ENCODE data around the gene ENTREP3.
"Not testable (repeated sequence)": the region's sequence is repeated elsewhere in the genome, so short reads cannot be mapped to it uniquely, and the experiment has no call there.

The ENTREP3 gene

GRCh38 chr1:155296661-155297060, 41.4 kb upstream of the ENTREP3 start:
- TF ChIP-seq CTCF (IDR thresholded peaks at IDR 0.05; ENCODE audit: insufficient read depth, low read depth, low read length, missing control alignments) = no peak
- H3K4me3 ChIP-seq (ENCODE audit: low read length) = no peak overlapping the region
- DNase-seq (ENCODE audit: low read depth) = no peak

GRCh38 chr1:155295942-155296267, 40.6 kb upstream of the ENTREP3 start:
- H3K4me3 ChIP-seq (ENCODE audit: low read length) = no peak overlapping the region
- no peak for TF ChIP-seq CTCF (IDR thresholded peaks at IDR 0.05; ENCODE audit: insufficient read depth, low read depth, low read length, missing control alignments)

GRCh38 chr1:155295183-155295941, 40.1 kb upstream of the ENTREP3 start:
- no peak for DNase-seq (ENCODE audit: low read depth)
- H3K4me3 ChIP-seq (ENCODE audit: low read length) = no peak overlapping the region
- no peak for TF ChIP-seq CTCF (IDR thresholded peaks at IDR 0.05; ENCODE audit: insufficient read depth, low read depth, low read length, missing control alignments)

More at GRCh38 chr1:155295942-155296267, 40.6 kb upstream of the ENTREP3 start:
- DNase-seq (ENCODE audit: low read depth) = no peak

- TF ChIP-seq CTCF (IDR thresholded peaks at IDR 0.05; ENCODE audit: insufficient read depth, low read depth, low read length, missing control alignments) = no peak
- H3K4me3 ChIP-seq (ENCODE audit: low read length) = no peak overlapping the region
- no peak for DNase-seq (ENCODE audit: low read depth)
These were observed 39.4 kb upstream of the ENTREP3 start for GRCh38 chr1:155294520-155295182.

GRCh38 chr1:155293086-155293749, 37.9 kb upstream of the ENTREP3 start:
- TF ChIP-seq CTCF (IDR thresholded peaks at IDR 0.05; ENCODE audit: insufficient read depth, low read depth, low read length, missing control alignments) = no peak
- H3K4me3 ChIP-seq (ENCODE audit: low read length) = no peak overlapping the region
- no peak for DNase-seq (ENCODE audit: low read depth)

GRCh38 chr1:155291006-155291405, 35.7 kb upstream of the ENTREP3 start:
- H3K4me3 ChIP-seq (ENCODE audit: low read length); DNase-seq (ENCODE audit: low read depth): not testable (repeated sequence)

GRCh38 chr1:155287987-155288543, 32.8 kb upstream of the ENTREP3 start:
- DNase-seq (ENCODE audit: low read depth) = no peak
- no peak overlapping the region for H3K4me3 ChIP-seq (ENCODE audit: low read length)
- TF ChIP-seq CTCF (IDR thresholded peaks at IDR 0.05; ENCODE audit: insufficient read depth, low read depth, low read length, missing control alignments) = no peak
